Adrenal gland (tissue), 12 donors: ENCODE measurements around the gene TK2. TPM values are rescaled to one million over a fixed set of nuclear protein-coding genes. Genes with fewer than 3 reads are reported as not detected.

ENCODE experiments used
- DNase-seq, 7 donors: peaks; one replicate each; pipeline ENCODE4 v3.0.0-alpha.2; 2019 to 2020
- H3K27ac ChIP-seq, 5 donors: fragments of 200-600 bp; sonication (generic) in 4 of 5; 1 replicate in 3 of 5; 2 replicates in 2 of 5; pipeline versions ENCODE4 v1.5.1 to v1.8.0; 2016 to 2020; ENCODE audit warnings: mild to moderate bottlenecking in 1 of 5
- H3K27me3 ChIP-seq: fragments of 200-600 bp; 2 replicates; pipeline ENCODE4 v1.8.0; 2021
- H3K36me3 ChIP-seq, 2 donors: fragments of 200-600 bp; replicated peaks in 1 of 2; 1 replicate in 1 of 2; 2 replicates in 1 of 2; pipeline versions ENCODE4 v1.5.1 to v1.8.0; 2018 to 2022
- H3K4me1 ChIP-seq, 2 donors: fragments of 200-600 bp; replicated peaks in 1 of 2; 1 replicate in 1 of 2; 2 replicates in 1 of 2; pipeline versions ENCODE4 v1.5.1 to v1.8.0; 2018 to 2021
- H3K4me3 ChIP-seq, 4 donors: fragments of 200-600 bp; sonication (generic) in 3 of 4; one replicate each; pipeline ENCODE4 v1.5.1; 2016 to 2018
- H3K9me3 ChIP-seq, 3 donors: fragments of 200-600 bp; sonication (generic) in 1 of 3; replicated peaks in 1 of 3; 1 replicate in 2 of 3; 2 replicates in 1 of 3; pipeline versions ENCODE4 v1.5.1 to v1.8.0; 2016 to 2021
- POLR2A ChIP-seq, 2 donors: fragments of 450-650 bp; IDR thresholded peaks; one replicate each; pipeline ENCODE4 v1.6.1; 2017; ENCODE audit warnings: antibody characterized with exemption in 2 of 2, mild to moderate bottlenecking in 2 of 2, moderate library complexity in 1 of 2
- WGBS, 4 donors: extraction: QIAGEN DNeasy Blood & Tissue Kit in 2 of 4; methylation state at CpG; one replicate each; pipeline versions ENCODE4 v1.1.5 to v1.1.7; 2013 to 2017; 5-methylcytosine and 5-hydroxymethylcytosine counted together
- intact Hi-C, 2 donors: fragments of 100-400 bp; cut with DNase I; formaldehyde crosslinking; loops; one replicate each; pipeline versions ENCODE4 v1.14.1 to v1.15.0; 2022 to 2023
- polyA plus RNA-seq, 3 donors: library from polyadenylated mRNA; stranded (reverse); fragments of 200-250 nt in 2 of 3; fragments of 350-450 nt in 1 of 3; fragmentation: Illumina TruSeq in 1 of 3; extraction: RNeasy Lipid Tissue Mini Kit (QIAGEN cat#74804) in 1 of 3; gene quantifications; one replicate each; pipeline ENCODE4 v1.2.3, GENCODE V29; 2013 to 2014
- total RNA-seq, 9 donors: library from RNA; depleted of rRNA in 4 of 9; stranded (reverse); fragments of >200 nt in 4 of 9; fragments of 120-200 nt in 1 of 9; fragmentation: NEBNext Ultra II Directional in 1 of 9; extraction: Animal tissue kit (Norgen Biotek cat#: 25700) in 1 of 9; gene quantifications; one replicate each; pipeline versions ENCODE4 v1.1.0 to v1.2.4, GENCODE V29; 2013 to 2023
- TF ChIP-seq, protein P1 (sequence below), 6 experiments: fragments of 450-650 bp in 4 of 6; fragments of 200-600 bp in 2 of 6; sonication (generic) in 1 of 6; IDR thresholded peaks; 1 replicate in 5 of 6; 2 replicates in 1 of 6; pipeline versions ENCODE4 v1.5.1 to v1.8.0; 2016 to 2021; ENCODE audit warnings: antibody characterized with exemption in 6 of 6, mild to moderate bottlenecking in 2 of 6, moderate library complexity in 1 of 6
- donor health status: healthy with polysubstance abuse.
- donor health status: Bipolar disorder and iron deficiency.
- donor health status: DM: yes; HTN: yes; CAD: no.
- donor health status: DM: no; HTN: no; CAD: no.
- donor health status: DM: no; HTN: no; CAD: no.
- donor health status: DM: yes; HTN: yes; CAD: no.

TK2 gene
- total and polyA plus RNA-seq, 12 donors: 24.9 to 78.9 (median 59.3) TPM

GRCh38 chr16:66487580-66488275 is 62.2 kb downstream of the TK2 start:
- TF ChIP-seq, protein P1, sequence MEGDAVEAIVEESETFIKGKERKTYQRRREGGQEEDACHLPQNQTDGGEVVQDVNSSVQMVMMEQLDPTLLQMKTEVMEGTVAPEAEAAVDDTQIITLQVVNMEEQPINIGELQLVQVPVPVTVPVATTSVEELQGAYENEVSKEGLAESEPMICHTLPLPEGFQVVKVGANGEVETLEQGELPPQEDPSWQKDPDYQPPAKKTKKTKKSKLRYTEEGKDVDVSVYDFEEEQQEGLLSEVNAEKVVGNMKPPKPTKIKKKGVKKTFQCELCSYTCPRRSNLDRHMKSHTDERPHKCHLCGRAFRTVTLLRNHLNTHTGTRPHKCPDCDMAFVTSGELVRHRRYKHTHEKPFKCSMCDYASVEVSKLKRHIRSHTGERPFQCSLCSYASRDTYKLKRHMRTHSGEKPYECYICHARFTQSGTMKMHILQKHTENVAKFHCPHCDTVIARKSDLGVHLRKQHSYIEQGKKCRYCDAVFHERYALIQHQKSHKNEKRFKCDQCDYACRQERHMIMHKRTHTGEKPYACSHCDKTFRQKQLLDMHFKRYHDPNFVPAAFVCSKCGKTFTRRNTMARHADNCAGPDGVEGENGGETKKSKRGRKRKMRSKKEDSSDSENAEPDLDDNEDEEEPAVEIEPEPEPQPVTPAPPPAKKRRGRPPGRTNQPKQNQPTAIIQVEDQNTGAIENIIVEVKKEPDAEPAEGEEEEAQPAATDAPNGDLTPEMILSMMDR (IDR thresholded peaks at IDR 0.05): no peak
- TF ChIP-seq POLR2A (IDR thresholded peaks at IDR 0.05): no peak
- Histone ChIP-seq H3K27me3 (no peaks in the 10 kb centered on the region), H3K36me3 (no peaks in the 10 kb centered on the region), H3K4me3 (no peak overlapping the region), H3K9me3 (no peaks in the 10 kb centered on the region), H3K27ac (peak overlapping the region in 1 of 5 donors; percentile 50), H3K4me1 (peaks cover 0 to 11% of the 10 kb centered on the region in 2 donors)
- whole genome bisulfite sequencing, 4 donors: 81 to 95% (median 87%) methylated on average over 5 of the region's 5 CpGs
- peak in 2 of 7 donors; percentile 20 to 41 for DNase-seq
- intact Hi-C loops: no loop called here

- Histone ChIP-seq H3K4me3 (no peak overlapping the region), H3K27me3 (no peaks in the 10 kb centered on the region), H3K36me3 (no peaks in the 10 kb centered on the region), H3K4me1 (peaks cover 0 to 11% of the 10 kb centered on the region in 2 donors), H3K27ac (peak overlapping the region in 2 of 5 donors; percentile 2 to 50), H3K9me3 (no peaks in the 10 kb centered on the region)
- DNase-seq: peak in 5 of 7 donors; percentile 28 to 58 (median 34)
- TF ChIP-seq, protein P1 (IDR thresholded peaks at IDR 0.05): no peak
- no peak for TF ChIP-seq POLR2A (IDR thresholded peaks at IDR 0.05)
- WGBS, 4 donors: 50 to 81% (median 77%) methylated on average over 1 to 3 of the region's 3 CpGs
- intact Hi-C loops: no loop called here
Measured at GRCh38 chr16:66486773-66487579, 62.9 kb downstream of the TK2 start.

DNA sequence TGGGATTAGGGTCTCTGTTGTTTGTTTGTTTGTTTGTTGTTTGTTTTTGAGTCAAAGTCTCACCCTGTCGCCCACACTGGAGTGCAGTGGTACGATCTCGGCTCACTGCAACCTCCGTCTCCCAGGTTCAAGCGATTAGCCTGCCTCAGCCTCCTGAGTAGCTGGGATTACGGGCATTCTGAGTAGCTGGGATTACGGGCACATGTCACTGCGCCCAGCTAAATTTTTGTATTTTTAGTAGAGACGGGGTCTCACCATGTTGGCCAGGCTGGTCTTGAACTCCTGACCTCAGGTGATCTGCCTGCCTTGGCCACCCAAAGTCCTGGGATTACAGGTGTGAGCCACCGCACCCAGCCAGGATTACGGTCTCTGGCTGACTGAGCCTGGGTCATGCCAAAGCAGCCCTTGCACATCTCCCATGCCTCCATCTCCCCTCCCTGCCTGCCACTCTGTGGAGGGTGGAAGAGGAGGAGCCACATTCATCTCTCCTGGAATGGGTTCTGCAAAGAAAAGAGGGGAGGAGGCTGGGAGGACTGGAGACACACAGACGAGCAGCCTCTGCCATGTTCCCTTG is 63.6 kb downstream of the TK2 start:
- Histone ChIP-seq H3K9me3 (no peaks in the 10 kb centered on the region), H3K27me3 (no peaks in the 10 kb centered on the region), H3K4me1 (peaks cover 0 to 11% of the 10 kb centered on the region in 2 donors), H3K4me3 (no peak overlapping the region), H3K27ac (peak overlapping the region in 1 of 5 donors; percentile 50), H3K36me3 (no peaks in the 10 kb centered on the region)
- intact Hi-C loops: no loop called here
- TF ChIP-seq POLR2A (IDR thresholded peaks at IDR 0.05): no peak
- TF ChIP-seq, protein P1 (IDR thresholded peaks at IDR 0.05): no peak
- 93 to 94% (median 94%) methylated on average over 11 to 12 of the region's 12 CpGs for WGBS, 4 donors
- DNase-seq: peak in 2 of 7 donors; percentile 9 to 36

DNA sequence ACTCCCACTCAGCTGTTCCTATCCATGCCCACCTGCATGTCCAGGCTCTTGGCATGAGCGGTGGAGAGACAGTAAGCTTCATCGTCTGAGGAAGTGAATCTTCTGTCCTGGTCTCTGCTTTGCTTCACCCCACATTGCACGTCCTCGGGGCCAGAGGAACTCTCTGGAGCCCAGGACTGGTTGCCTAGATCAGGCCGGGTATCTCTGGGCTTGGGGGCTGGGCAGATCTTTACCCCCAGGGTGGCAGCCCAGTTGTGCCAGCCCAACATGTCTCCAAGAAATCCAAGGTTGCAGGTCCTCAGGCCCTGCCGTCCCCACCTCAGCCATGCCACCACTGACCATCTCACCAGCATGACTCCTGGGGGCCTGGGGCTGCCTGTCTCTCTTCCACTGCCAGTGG is 64.5 kb downstream of the TK2 start:
- H3K9me3 ChIP-seq: no peaks in the 10 kb centered on the region
- no peak overlapping the region for H3K4me3 ChIP-seq
- no peak overlapping the region for H3K27ac ChIP-seq
- intact Hi-C loops: no loop called here
- no peak for TF ChIP-seq POLR2A (IDR thresholded peaks at IDR 0.05)
- TF ChIP-seq, protein P1 (IDR thresholded peaks at IDR 0.05): no peak
- peak in 2 of 7 donors; percentile 14 to 43 for DNase-seq
- no peaks in the 10 kb centered on the region for H3K27me3 ChIP-seq
- H3K4me1 ChIP-seq: peaks cover 0 to 11% of the 10 kb centered on the region in 2 donors
- WGBS, 4 donors: 76 to 86% (median 81%) methylated on average over 6 of the region's 6 CpGs; no CpG with 5 or more reads in 1 of the 4 donors
- no peaks in the 10 kb centered on the region for H3K36me3 ChIP-seq
